HG03342 (cell line): ENCODE measurements around the gene KCNK1.
A peak's percentile ranks its signal among the peaks of the same experiment; 100 is the strongest.

Experiments
- ATAC-seq: cut with Tn5 transposase; IDR thresholded peaks from one replicate; pipeline ENCODE4 v1.9.1; 2021; ENCODE audit warnings: mild to moderate bottlenecking, moderate library complexity; ENCODE audit not compliant: unreplicated experiment

Gene KCNK1

GRCh38 chr1:233613252-233614172, at the start of gene KCNK1:
KCNK1 (plus strand) TSS chr1:233614106; CDS start chr1:233614172, 66 bp downstream.
- ATAC-seq, result no peak

- no peak for ATAC-seq
Observed at GRCh38 chr1:233565313-233565712, 48.6 kb upstream of the KCNK1 start.

- ATAC-seq, result no peak
Observed at GRCh38 chr1:233566886-233567285, 47.0 kb upstream of the KCNK1 start.

- no peak for ATAC-seq
Observed at GRCh38 chr1:233569636-233570035, 44.3 kb upstream of the KCNK1 start.

- ATAC-seq, result no peak
Observed at GRCh38 chr1:233570216-233570615, 43.7 kb upstream of the KCNK1 start.

- ATAC-seq, result no peak
Observed at GRCh38 chr1:233570706-233571105, 43.2 kb upstream of the KCNK1 start.

GRCh38 chr1:233572896-233573295, 41.0 kb upstream of the KCNK1 start:
- no peak for ATAC-seq

- no peak for ATAC-seq
Observed at GRCh38 chr1:233575450-233575849, 38.5 kb upstream of the KCNK1 start.

GRCh38 chr1:233582439-233582838, 31.5 kb upstream of the KCNK1 start:
- ATAC-seq, result no peak

- no peak for ATAC-seq
Observed at GRCh38 chr1:233584376-233584775, 29.5 kb upstream of the KCNK1 start.

- no peak for ATAC-seq
Observed at GRCh38 chr1:233584931-233585330, 29.0 kb upstream of the KCNK1 start.

- no peak for ATAC-seq
Observed at GRCh38 chr1:233586301-233586700, 27.6 kb upstream of the KCNK1 start.

GRCh38 chr1:233587196-233587595, 26.7 kb upstream of the KCNK1 start:
- ATAC-seq, result no peak

GRCh38 chr1:233587958-233588799, 25.7 kb upstream of the KCNK1 start:
- ATAC-seq, result no peak

- peak; percentile 29 for ATAC-seq
Observed at GRCh38 chr1:233597489-233597901, 16.4 kb upstream of the KCNK1 start.

- ATAC-seq, result peak; percentile 87
Observed at GRCh38 chr1:233598891-233599541, 14.9 kb upstream of the KCNK1 start.

- ATAC-seq, result peak; percentile 46
Observed at GRCh38 chr1:233599542-233600073, 14.3 kb upstream of the KCNK1 start.

- no peak for ATAC-seq
Observed at GRCh38 chr1:233600488-233600887, 13.4 kb upstream of the KCNK1 start.

GRCh38 chr1:233603478-233603877, 10.4 kb upstream of the KCNK1 start:
- ATAC-seq, result no peak

GRCh38 chr1:233605205-233605604, 8.7 kb upstream of the KCNK1 start:
- ATAC-seq, result no peak

- ATAC-seq, result no peak
Observed at GRCh38 chr1:233606813-233607212, 7.1 kb upstream of the KCNK1 start.
